Activated naive CD8-positive, alpha-beta T cell treated with anti-CD3 and anti-CD28 coated beads, Interleukin-2, amount 50 U/mL, for 16 hours (primary cell): ENCODE data around the gene TEDC1.
"Not testable (repeated sequence)": the region's sequence is repeated elsewhere in the genome, so short reads cannot be mapped to it uniquely, and the experiment has no call there.

Source experiments
- DNase-seq: peaks from one replicate; pipeline ENCODE4 v3.0.0-alpha.2; 2020; ENCODE audit warnings: low read depth, low spot score

TEDC1 gene

GRCh38 chr14:105537580-105538474 is 46.8 kb downstream of the TEDC1 start:
- DNase-seq = peak; percentile 49

GRCh38 chr14:105538481-105539049 is 47.5 kb downstream of the TEDC1 start:
- DNase-seq = no peak

- DNase-seq = no peak
These were observed 49.8 kb downstream of the TEDC1 start for GRCh38 chr14:105540811-105541210.

GRCh38 chr14:105541218-105541875 is 50.3 kb downstream of the TEDC1 start:
- no peak for DNase-seq

GRCh38 chr14:105545676-105546075 is 54.6 kb downstream of the TEDC1 start:
- not testable (repeated sequence) for DNase-seq

- not testable (repeated sequence) for DNase-seq
These were observed 55.4 kb downstream of the TEDC1 start for GRCh38 chr14:105546410-105546809.

GRCh38 chr14:105547072-105547471 is 56.0 kb downstream of the TEDC1 start:
- DNase-seq = not testable (repeated sequence)

- DNase-seq = no peak
These were observed 56.7 kb downstream of the TEDC1 start for GRCh38 chr14:105547741-105548169.
